Neural cell (in vitro differentiated cells): ENCODE measurements around the gene OOSP1. TPM values are rescaled to one million over a fixed set of nuclear protein-coding genes. Genes with fewer than 3 reads are reported as not detected.

Experiments
- H2AFZ ChIP-seq: fragments of 200-600, 300-800 bp; sonication (generic), shearing (Covaris generic); 2 replicates; pipeline ENCODE4 v1.6.0; 2014; ENCODE audit warnings: low read depth, mild to moderate bottlenecking, antibody characterized with exemption, low read length, moderate library complexity
- H3F3A ChIP-seq: fragments of 200-600 bp; shearing (Covaris generic); 2 replicates; pipeline ENCODE4 v1.6.1; 2016; ENCODE audit warnings: mild to moderate bottlenecking, moderate library complexity, mixed read lengths, antibody characterized with exemption, low read length; ENCODE audit not compliant: insufficient read depth, poor library complexity, severe bottlenecking
- H3K27ac ChIP-seq: fragments of 200-600, 300-800 bp; sonication (generic), shearing (Covaris generic); 2 replicates; pipeline ENCODE4 v1.5.1; 2014; ENCODE audit warnings: mild to moderate bottlenecking, low read length, moderate library complexity
- H3K27me3 ChIP-seq: fragments of 300-800, 200-600 bp; sonication (generic), shearing (Covaris generic); 2 replicates; pipeline ENCODE4 v1.6.0; 2014; ENCODE audit warnings: mild to moderate bottlenecking, low read depth, low read length, moderate library complexity; ENCODE audit not compliant: insufficient read depth
- H3K36me3 ChIP-seq: fragments of 300-800, 200-600 bp; sonication (generic), shearing (Covaris generic); 2 replicates; pipeline ENCODE4 v1.5.1; 2014; ENCODE audit warnings: mild to moderate bottlenecking, antibody characterized with exemption, low read length, moderate library complexity; ENCODE audit not compliant: insufficient read depth
- H3K4me2 ChIP-seq: fragments of 300-800, 200-600 bp; sonication (generic), shearing (Covaris generic); 2 replicates; pipeline ENCODE4 v1.6.0; 2014; ENCODE audit warnings: mild to moderate bottlenecking, low read length
- H3K4me3 ChIP-seq: fragments of 300-800, 200-600 bp; sonication (generic), shearing (Covaris generic); 2 replicates; pipeline ENCODE4 v1.5.1; 2014; ENCODE audit warnings: mild to moderate bottlenecking, low read length, moderate library complexity
- H3K79me2 ChIP-seq: fragments of 200-600 bp; shearing (Covaris generic); replicated peaks from 2 replicates; pipeline ENCODE4 v1.6.0; 2014; ENCODE audit warnings: mild to moderate bottlenecking, low read length, moderate library complexity; ENCODE audit not compliant: insufficient read depth
- H3K9ac ChIP-seq: fragments of 300-800, 200-600 bp; sonication (generic), shearing (Covaris generic); 2 replicates; pipeline ENCODE4 v1.6.1; 2016; ENCODE audit warnings: mild to moderate bottlenecking, low read length, mixed read lengths
- H3K9me2 ChIP-seq: fragments of 200-600 bp; shearing (Covaris generic); 2 replicates; pipeline ENCODE4 v1.6.1; 2016; ENCODE audit warnings: mild to moderate bottlenecking, low read length, mixed read lengths; ENCODE audit not compliant: insufficient read depth
- H3K9me3 ChIP-seq: fragments of 200-600, 300-800 bp; sonication (generic), shearing (Covaris generic); 2 replicates; pipeline ENCODE4 v1.6.1; 2016; ENCODE audit warnings: mild to moderate bottlenecking, mixed run types, low read length, moderate library complexity, mixed read lengths
- H4K20me1 ChIP-seq: fragments of 200-600 bp; shearing (Covaris generic); 2 replicates; pipeline ENCODE4 v1.6.1; 2016; ENCODE audit warnings: mild to moderate bottlenecking, mixed run types; ENCODE audit not compliant: insufficient read depth
- EP300 ChIP-seq: fragments of 450-650 bp; conservative IDR thresholded peaks from 2 replicates; pipeline ENCODE4 v1.6.1; 2014; ENCODE audit warnings: antibody characterized with exemption, mild to moderate bottlenecking, moderate library complexity; ENCODE audit not compliant: poor library complexity, severe bottlenecking
- EZH2 ChIP-seq: fragments of 200-600, 300-800 bp; shearing (Covaris generic), sonication (generic); IDR thresholded peaks from 2 replicates; pipeline ENCODE4 v1.6.1; 2014; ENCODE audit warnings: antibody characterized with exemption, low read length, borderline replicate concordance, mild to moderate bottlenecking; ENCODE audit not compliant: insufficient read depth, poor library complexity, severe bottlenecking
- MXI1 ChIP-seq: fragments of 450-650 bp; conservative IDR thresholded peaks from 2 replicates; pipeline ENCODE4 v1.6.1; 2014; ENCODE audit warnings: antibody characterized with exemption, mild to moderate bottlenecking; ENCODE audit not compliant: poor library complexity, severe bottlenecking
- POLR2AphosphoS5 ChIP-seq: IDR thresholded peaks from 2 replicates; pipeline ENCODE4 v1.6.1; 2012
- RAD21 ChIP-seq: fragments of 450-650 bp; conservative IDR thresholded peaks from 2 replicates; pipeline ENCODE4 v1.6.1; 2014; ENCODE audit warnings: antibody characterized with exemption, mild to moderate bottlenecking, moderate library complexity
- SMC3 ChIP-seq: fragments of 450-650 bp; conservative IDR thresholded peaks from 2 replicates; pipeline ENCODE4 v1.6.1; 2014; ENCODE audit warnings: antibody characterized with exemption, mild to moderate bottlenecking, moderate library complexity; ENCODE audit not compliant: poor library complexity
- TAF1 ChIP-seq: IDR thresholded peaks from 2 replicates; pipeline ENCODE4 v1.6.1; 2012; ENCODE audit warnings: low read depth
- polyA plus RNA-seq: library from polyadenylated mRNA; depleted of rRNA; stranded (reverse); fragments of >200 nt; gene quantifications from 2 replicates; pipeline ENCODE4 v1.2.3, GENCODE V29; 2014
- TF ChIP-seq, protein P1 (sequence below): fragments of 450-650 bp; IDR thresholded peaks from 2 replicates; pipeline ENCODE4 v1.5.1; 2014; ENCODE audit warnings: antibody characterized with exemption, mild to moderate bottlenecking, moderate library complexity; ENCODE audit not compliant: poor library complexity, severe bottlenecking
- TF ChIP-seq, protein P2 (sequence below): IDR thresholded peaks from 2 replicates; pipeline ENCODE4 v1.6.1; 2012; ENCODE audit warnings: borderline replicate concordance

Gene OOSP1
- polyA plus RNA-seq, 1 donor from 2014 or later, result not detected

DNA sequence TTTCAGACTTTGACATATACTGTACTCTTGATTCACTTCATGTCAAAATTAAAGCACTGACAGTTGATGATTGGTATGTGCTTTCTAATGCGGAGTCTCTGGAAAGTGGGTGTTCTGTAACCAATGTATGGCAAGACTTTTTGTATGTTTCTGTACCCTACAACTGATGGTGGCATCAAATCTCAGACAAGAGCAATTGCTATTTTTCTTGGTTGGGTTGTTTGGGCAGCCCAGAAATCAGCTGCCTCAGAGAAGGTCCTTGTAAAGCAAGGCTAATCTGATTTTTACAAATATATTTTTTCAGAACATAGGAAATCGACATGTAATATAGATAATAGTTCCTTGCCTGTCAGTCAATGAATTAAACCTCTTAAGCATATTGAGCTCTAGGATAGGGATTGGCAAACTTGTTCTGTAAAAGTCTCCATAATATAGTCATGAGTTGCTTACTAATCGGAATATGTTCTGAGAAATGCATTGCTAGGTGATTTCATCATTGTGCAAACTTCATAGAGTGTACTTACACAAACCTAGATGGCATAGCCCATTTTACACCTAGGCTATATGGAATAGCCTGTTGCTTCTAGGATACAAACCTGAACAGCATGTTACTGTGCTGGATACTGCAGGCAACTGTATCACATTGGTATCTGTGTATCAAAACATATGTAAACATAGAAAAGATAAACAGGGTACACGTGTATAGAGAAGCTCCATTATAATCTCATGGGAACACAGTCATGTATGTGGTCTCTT is 15.4 kb downstream of the OOSP1 start:
- Histone ChIP-seq H3K9me3 (no peaks in the 10 kb centered on the region), H2AFZ (no peak overlapping the region), H3K9me2 (no peaks in the 10 kb centered on the region), H3K27me3 (no peaks in the 10 kb centered on the region), H3K9ac (no peak overlapping the region), H3K4me3 (no peak overlapping the region), H4K20me1 (no peaks in the 10 kb centered on the region), H3F3A (no peaks in the 10 kb centered on the region), H3K4me2 (no peak overlapping the region), H3K36me3 (no peaks in the 10 kb centered on the region), H3K79me2 (no peaks in the 10 kb centered on the region), H3K27ac (no peak overlapping the region)
- TF ChIP-seq EP300 (peak; percentile 13), POLR2AphosphoS5 (no peak), SMC3 (no peak)
- TF ChIP-seq, protein P1, sequence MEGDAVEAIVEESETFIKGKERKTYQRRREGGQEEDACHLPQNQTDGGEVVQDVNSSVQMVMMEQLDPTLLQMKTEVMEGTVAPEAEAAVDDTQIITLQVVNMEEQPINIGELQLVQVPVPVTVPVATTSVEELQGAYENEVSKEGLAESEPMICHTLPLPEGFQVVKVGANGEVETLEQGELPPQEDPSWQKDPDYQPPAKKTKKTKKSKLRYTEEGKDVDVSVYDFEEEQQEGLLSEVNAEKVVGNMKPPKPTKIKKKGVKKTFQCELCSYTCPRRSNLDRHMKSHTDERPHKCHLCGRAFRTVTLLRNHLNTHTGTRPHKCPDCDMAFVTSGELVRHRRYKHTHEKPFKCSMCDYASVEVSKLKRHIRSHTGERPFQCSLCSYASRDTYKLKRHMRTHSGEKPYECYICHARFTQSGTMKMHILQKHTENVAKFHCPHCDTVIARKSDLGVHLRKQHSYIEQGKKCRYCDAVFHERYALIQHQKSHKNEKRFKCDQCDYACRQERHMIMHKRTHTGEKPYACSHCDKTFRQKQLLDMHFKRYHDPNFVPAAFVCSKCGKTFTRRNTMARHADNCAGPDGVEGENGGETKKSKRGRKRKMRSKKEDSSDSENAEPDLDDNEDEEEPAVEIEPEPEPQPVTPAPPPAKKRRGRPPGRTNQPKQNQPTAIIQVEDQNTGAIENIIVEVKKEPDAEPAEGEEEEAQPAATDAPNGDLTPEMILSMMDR, result no peak

DNA sequence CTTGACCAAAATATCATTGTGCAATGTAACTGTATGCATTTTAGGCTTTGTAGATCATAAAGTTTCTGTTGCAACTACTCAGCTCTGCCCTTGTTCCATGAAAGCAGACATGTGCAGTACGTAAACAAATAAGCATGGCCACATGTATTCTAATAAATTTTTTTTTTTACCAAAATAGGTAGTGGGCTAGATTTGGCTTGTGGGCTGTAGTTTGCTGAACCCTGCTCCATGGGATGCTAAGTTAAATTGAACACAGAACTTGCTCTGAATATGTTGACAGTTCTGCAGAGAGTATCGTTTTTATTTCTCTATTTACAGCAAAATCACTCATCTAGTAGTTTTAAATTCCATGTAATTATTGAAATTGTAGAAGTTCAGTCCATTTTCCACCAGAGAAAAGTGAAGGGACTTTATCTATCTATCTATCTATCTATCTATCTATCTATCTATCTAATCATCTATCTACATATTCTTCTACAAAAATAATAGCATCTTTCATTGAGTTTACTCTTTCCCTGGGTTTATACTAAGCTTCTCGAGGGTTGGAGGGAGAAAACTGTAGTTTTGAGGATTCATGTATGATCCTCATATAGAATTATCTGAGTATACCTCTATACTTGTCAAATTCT is 16.1 kb downstream of the OOSP1 start:
- H3K27me3 ChIP-seq, result no peaks in the 10 kb centered on the region
- H3K9me2 ChIP-seq, result no peaks in the 10 kb centered on the region
- H3K9me3 ChIP-seq, result no peaks in the 10 kb centered on the region
- H3F3A ChIP-seq, result no peaks in the 10 kb centered on the region
- H3K36me3 ChIP-seq, result no peaks in the 10 kb centered on the region
- H3K27ac ChIP-seq, result no peak overlapping the region
- H2AFZ ChIP-seq, result no peak overlapping the region
- H4K20me1 ChIP-seq, result no peaks in the 10 kb centered on the region
- H3K4me2 ChIP-seq, result no peak overlapping the region
- TF ChIP-seq, protein P2, sequence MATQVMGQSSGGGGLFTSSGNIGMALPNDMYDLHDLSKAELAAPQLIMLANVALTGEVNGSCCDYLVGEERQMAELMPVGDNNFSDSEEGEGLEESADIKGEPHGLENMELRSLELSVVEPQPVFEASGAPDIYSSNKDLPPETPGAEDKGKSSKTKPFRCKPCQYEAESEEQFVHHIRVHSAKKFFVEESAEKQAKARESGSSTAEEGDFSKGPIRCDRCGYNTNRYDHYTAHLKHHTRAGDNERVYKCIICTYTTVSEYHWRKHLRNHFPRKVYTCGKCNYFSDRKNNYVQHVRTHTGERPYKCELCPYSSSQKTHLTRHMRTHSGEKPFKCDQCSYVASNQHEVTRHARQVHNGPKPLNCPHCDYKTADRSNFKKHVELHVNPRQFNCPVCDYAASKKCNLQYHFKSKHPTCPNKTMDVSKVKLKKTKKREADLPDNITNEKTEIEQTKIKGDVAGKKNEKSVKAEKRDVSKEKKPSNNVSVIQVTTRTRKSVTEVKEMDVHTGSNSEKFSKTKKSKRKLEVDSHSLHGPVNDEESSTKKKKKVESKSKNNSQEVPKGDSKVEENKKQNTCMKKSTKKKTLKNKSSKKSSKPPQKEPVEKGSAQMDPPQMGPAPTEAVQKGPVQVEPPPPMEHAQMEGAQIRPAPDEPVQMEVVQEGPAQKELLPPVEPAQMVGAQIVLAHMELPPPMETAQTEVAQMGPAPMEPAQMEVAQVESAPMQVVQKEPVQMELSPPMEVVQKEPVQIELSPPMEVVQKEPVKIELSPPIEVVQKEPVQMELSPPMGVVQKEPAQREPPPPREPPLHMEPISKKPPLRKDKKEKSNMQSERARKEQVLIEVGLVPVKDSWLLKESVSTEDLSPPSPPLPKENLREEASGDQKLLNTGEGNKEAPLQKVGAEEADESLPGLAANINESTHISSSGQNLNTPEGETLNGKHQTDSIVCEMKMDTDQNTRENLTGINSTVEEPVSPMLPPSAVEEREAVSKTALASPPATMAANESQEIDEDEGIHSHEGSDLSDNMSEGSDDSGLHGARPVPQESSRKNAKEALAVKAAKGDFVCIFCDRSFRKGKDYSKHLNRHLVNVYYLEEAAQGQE, result no peak
- TF ChIP-seq EP300 (no peak), EZH2 (no peak), MXI1 (no peak), SMC3 (no peak), RAD21 (no peak), POLR2AphosphoS5 (no peak), TAF1 (no peak)
- TF ChIP-seq, protein P1, result no peak
- H3K79me2 ChIP-seq, result no peaks in the 10 kb centered on the region
- no peak overlapping the region for H3K9ac ChIP-seq
- H3K4me3 ChIP-seq, result no peak overlapping the region
